Stimulated activated CD8-positive, alpha-beta memory T cell treated with anti-CD3 and anti-CD28 coated beads, Interleukin-15, amount 100 ng/mL, for 48 hours (primary cell): ENCODE measurements around the gene MDH1B.
"Not testable (repeated sequence)": the region's sequence is repeated elsewhere in the genome, so short reads cannot be mapped to it uniquely, and the experiment has no call there.

Experiments used
- DNase-seq, 2 donors: peaks; one replicate each; pipeline ENCODE4 v3.0.0-alpha.2; 2020; ENCODE audit warnings: low read depth in 2 of 2

Gene MDH1B

GRCh38 chr2:206765242-206766056 is at the start of gene MDH1B, which contains the start of gene FASTKD2:
TSS of gene MDH1B (minus strand) at chr2:206765328. CDS start at chr2:206765271, 57 bp downstream.
TSS of gene FASTKD2 (plus strand) at chr2:206765606. CDS start at chr2:206766694, 1,088 bp downstream.
- peak; percentile 81 to 88 for DNase-seq

GRCh38 chr2:206814498-206814897 is 49.4 kb upstream of the MDH1B start:
- DNase-seq, result no peak

- DNase-seq, result not testable (repeated sequence)
These were observed 47.3 kb upstream of the MDH1B start for GRCh38 chr2:206812471-206812870.

GRCh38 chr2:206807624-206808023 is 42.5 kb upstream of the MDH1B start:
- DNase-seq, result not testable (repeated sequence)

- no peak for DNase-seq
These were observed 40.9 kb upstream of the MDH1B start for GRCh38 chr2:206805887-206806607.

- no peak for DNase-seq
These were observed 39.2 kb upstream of the MDH1B start for GRCh38 chr2:206804326-206804725.

GRCh38 chr2:206802654-206803514 is 37.8 kb upstream of the MDH1B start:
- DNase-seq, result no peak

GRCh38 chr2:206801418-206802189 is 36.5 kb upstream of the MDH1B start:
- no peak for DNase-seq

GRCh38 chr2:206800506-206801417 is 35.6 kb upstream of the MDH1B start:
- no peak for DNase-seq

GRCh38 chr2:206799083-206799482 is 34.0 kb upstream of the MDH1B start:
- DNase-seq, result no peak

GRCh38 chr2:206798000-206798399 is 32.9 kb upstream of the MDH1B start:
- DNase-seq, result no peak

GRCh38 chr2:206797376-206797775 is 32.2 kb upstream of the MDH1B start:
- DNase-seq, result no peak

- DNase-seq, result no peak
These were observed 27.5 kb upstream of the MDH1B start for GRCh38 chr2:206792645-206793044.

- DNase-seq, result no peak
These were observed 25.3 kb upstream of the MDH1B start for GRCh38 chr2:206790311-206790935.

GRCh38 chr2:206784559-206785353 is 19.6 kb upstream of the MDH1B start:
- DNase-seq, result no peak

GRCh38 chr2:206783718-206784117 is 18.6 kb upstream of the MDH1B start:
- no peak for DNase-seq

- DNase-seq, result no peak
These were observed 15.5 kb upstream of the MDH1B start for GRCh38 chr2:206780671-206781070.

GRCh38 chr2:206776432-206776831 is 11.3 kb upstream of the MDH1B start:
- DNase-seq, result no peak

- DNase-seq, result no peak
These were observed 9.7 kb upstream of the MDH1B start for GRCh38 chr2:206774871-206775270.
